ENCODE results near the gene PXK. TPM values are rescaled to one million over a fixed set of nuclear protein-coding genes. Genes with fewer than 3 reads are reported as not detected.
"Not testable (repeated sequence)": the region's sequence is repeated elsewhere in the genome, so short reads cannot be mapped to it uniquely, and the experiment has no call there.

Gene PXK
- total RNA-seq, 3 donors from 2014 or later: 30.3 to 36.1 (median 34.6) TPM

DNA sequence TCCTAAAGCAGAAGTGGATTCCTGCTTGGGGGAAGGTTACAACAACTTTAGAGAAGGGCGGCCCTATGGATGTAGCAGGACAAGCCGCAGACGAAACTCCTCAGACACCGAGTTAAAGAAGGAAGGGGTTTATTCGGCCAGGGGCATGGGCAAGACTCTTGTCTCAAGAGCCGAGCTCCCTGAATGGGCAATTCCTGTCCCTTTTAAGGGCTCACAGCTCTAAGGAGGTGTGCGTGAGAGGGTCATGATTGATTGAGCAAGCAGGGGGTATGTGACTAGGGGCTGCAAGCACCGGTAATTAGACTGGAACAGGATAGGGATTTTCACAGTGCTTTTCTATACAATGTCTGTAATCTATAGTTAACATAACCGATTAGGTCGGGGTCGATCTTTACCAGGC, 101.8 kb downstream of the PXK start:
- peaks cover 3% of the 10 kb centered on the region for H3K36me3 ChIP-seq
- TF ChIP-seq POLR2A (IDR thresholded peaks at IDR 0.05) (no peak), POLR2AphosphoS5 (IDR thresholded peaks at IDR 0.05) (no peak), CTCF (IDR thresholded peaks at IDR 0.05) (no peak)
- no peaks in the 10 kb centered on the region for H3K9me3 ChIP-seq
- intact Hi-C loops (cut with DNase I; ENCODE audit: low total_unique reads): no loop called here
- DNase-seq (ENCODE audit: low spot score in 2 of 2): no peak
- no peaks in the 10 kb centered on the region for H3K27me3 ChIP-seq
- no peak overlapping the region for H3K4me3 ChIP-seq
- H3K4me1 ChIP-seq: peaks cover 0 to 12% of the 10 kb centered on the region in 2 donors
- peak overlapping the region; percentile 84 to 91 for H3K27ac ChIP-seq

DNA sequence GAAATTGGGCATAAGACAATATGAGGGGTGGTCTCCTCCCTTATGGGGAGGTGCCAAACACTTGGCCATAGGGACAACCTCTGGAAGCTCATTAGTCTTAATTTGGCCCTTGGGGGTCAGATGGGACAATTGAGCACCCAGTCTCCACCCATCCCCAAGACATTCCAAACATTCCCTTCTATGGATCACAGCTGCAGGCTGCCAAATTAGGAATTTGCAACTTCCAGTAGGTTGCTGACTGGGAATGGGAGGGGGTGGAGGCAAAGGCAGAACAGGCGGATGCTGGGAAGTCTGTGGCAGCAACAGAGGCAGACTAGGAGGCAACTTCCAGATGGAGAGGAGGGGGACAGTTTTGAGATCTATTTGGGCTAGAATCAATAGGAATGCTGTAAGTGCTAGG, 102.3 kb downstream of the PXK start:
- TF ChIP-seq CTCF (IDR thresholded peaks at IDR 0.05) (no peak), POLR2AphosphoS5 (IDR thresholded peaks at IDR 0.05) (no peak), POLR2A (IDR thresholded peaks at IDR 0.05) (no peak)
- Histone ChIP-seq H3K36me3 (peaks cover 3% of the 10 kb centered on the region), H3K27ac (peak overlapping the region in 1 of 2 donors; percentile 91), H3K4me3 (no peak overlapping the region), H3K4me1 (peaks cover 0 to 12% of the 10 kb centered on the region in 2 donors), H3K27me3 (no peaks in the 10 kb centered on the region), H3K9me3 (no peaks in the 10 kb centered on the region)
- intact Hi-C loops (cut with DNase I; ENCODE audit: low total_unique reads): no loop called here
- DNase-seq (ENCODE audit: low spot score in 2 of 2): no peak

DNA sequence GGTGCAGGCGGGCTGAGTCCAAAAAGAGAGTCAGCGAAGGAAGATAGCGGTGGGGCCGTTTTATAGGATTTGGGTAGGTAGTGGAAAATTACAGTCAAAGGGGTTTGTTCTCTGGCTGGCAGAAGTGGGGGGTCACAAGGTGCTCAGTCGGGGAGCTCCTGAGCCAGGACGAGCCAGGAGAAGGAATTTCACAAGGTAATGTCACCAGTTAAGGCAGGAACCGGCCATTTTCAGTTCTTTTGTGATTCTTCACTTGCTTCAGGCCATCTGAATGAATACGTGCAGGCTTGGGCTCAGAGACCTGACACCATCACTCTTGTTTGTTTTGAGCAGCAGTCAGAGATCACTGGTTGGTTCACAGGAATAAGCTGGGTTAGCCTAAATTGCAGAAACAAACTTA, 104.6 kb downstream of the PXK start:
- H3K4me3 ChIP-seq; H3K36me3 ChIP-seq; H3K27ac ChIP-seq; intact Hi-C loops (cut with DNase I; ENCODE audit: low total_unique reads); DNase-seq (ENCODE audit: low spot score in 2 of 2); H3K9me3 ChIP-seq; H3K27me3 ChIP-seq: not testable (repeated sequence)
- H3K4me1 ChIP-seq: peaks cover 0 to 12% of the 10 kb centered on the region in 2 donors

GRCh38 chr3:58440996-58441355, 108.3 kb downstream of the PXK start:
- not testable (repeated sequence) for DNase-seq (ENCODE audit: low spot score in 2 of 2); H3K4me3 ChIP-seq; H3K36me3 ChIP-seq; H3K4me1 ChIP-seq; H3K27ac ChIP-seq; H3K9me3 ChIP-seq; H3K27me3 ChIP-seq
- intact Hi-C loops (cut with DNase I; ENCODE audit: low total_unique reads): loop anchor here (5.0 kb wide), 1 partner anchor 261 kb away; no protein-coding TSS in a partner anchor

- no peak overlapping the region for H3K27ac ChIP-seq
- H3K9me3 ChIP-seq: no peaks in the 10 kb centered on the region
- H3K36me3 ChIP-seq: no peaks in the 10 kb centered on the region
- no peaks in the 10 kb centered on the region for H3K27me3 ChIP-seq
- intact Hi-C loops (cut with DNase I; ENCODE audit: low total_unique reads): loop anchor here (5.0 kb wide), 1 partner anchor 261 kb away; no protein-coding TSS in a partner anchor
- DNase-seq (ENCODE audit: low spot score in 2 of 2): no peak
- no peak for TF ChIP-seq CTCF (IDR thresholded peaks at IDR 0.05)
- no peak overlapping the region for H3K4me3 ChIP-seq
- no peaks in the 10 kb centered on the region for H3K4me1 ChIP-seq
These were observed 109.1 kb downstream of the PXK start for GRCh38 chr3:58441514-58442450.

DNA sequence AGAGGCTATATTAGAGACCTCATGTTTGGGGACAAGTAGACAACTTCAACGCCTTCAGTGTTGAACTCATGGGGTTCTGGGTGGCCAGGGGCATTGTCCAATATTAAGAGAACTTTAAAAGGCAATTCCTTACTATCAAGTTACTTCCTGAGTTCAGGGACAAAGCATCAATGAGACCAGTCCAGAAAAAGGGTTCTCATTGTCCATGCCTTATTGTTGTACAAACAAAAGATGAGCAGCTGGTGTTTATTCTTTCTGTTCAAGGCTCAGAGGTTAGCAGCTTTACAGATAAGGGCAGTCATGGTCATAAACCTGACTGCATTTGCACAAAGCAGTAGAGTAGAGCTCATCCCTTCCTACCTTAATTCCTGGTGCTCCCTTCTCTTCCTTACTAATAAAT, 119.5 kb downstream of the PXK start:
- Histone ChIP-seq H3K9me3 (peaks cover 12 to 21% of the 10 kb centered on the region in 2 donors), H3K4me1 (no peaks in the 10 kb centered on the region), H3K36me3 (no peaks in the 10 kb centered on the region), H3K27me3 (no peaks in the 10 kb centered on the region), H3K27ac (no peak overlapping the region), H3K4me3 (no peak overlapping the region)
- intact Hi-C loops (cut with DNase I; ENCODE audit: low total_unique reads): no loop called here
- TF ChIP-seq CTCF (IDR thresholded peaks at IDR 0.05): no peak
- TF ChIP-seq POLR2AphosphoS5 (IDR thresholded peaks at IDR 0.05): no peak
- no peak for TF ChIP-seq POLR2A (IDR thresholded peaks at IDR 0.05)
- no peak for DNase-seq (ENCODE audit: low spot score in 2 of 2)
